ENCODE measurements around the gene IMP4. TPM values are rescaled to one million over a fixed set of nuclear protein-coding genes. Genes with fewer than 3 reads are reported as not detected.

The IMP4 gene
- total and polyA plus RNA-seq, 2 donors (not counting 3 experiments of a cell fraction or from before 2014, with no cell fraction given): 74.0 to 149 TPM

DNA sequence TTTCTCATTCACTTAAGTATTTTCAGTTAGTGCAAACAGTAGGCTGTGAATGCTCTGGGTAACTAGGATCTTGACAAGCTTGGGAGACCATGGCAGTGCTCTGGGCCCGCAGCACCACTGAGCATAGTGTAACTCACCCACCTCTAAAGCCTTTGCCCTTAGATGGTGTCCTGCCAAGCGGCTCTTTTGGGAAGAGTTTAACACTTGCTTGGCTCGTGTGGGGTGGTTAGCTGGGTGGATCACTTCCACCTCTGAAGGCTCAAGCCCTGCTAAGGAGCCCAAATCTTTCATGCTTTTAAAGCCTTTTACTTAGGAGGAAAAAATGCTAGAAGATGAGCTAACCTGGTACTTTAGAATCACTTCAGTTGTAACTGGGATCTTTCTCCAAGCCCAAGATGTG, 47.1 kb downstream of the IMP4 start:
- FAIRE-seq (no peak), DNase-seq (ENCODE audit: low read depth, low spot score) (no peak)
- Histone ChIP-seq H2AFZ (ENCODE audit: low read depth, low read length) (no peak overlapping the region), H3K4me2 (ENCODE audit: insufficient read depth, low read length) (no peak overlapping the region), H3K27me3 (ENCODE audit: control insufficient read depth in 2 of 2, insufficient read depth in 2 of 2, low read length in 2 of 2) (no peaks in the 10 kb centered on the region), H3K4me1 (ENCODE audit: control insufficient read depth, extremely low read depth, insufficient read depth, low read length) (peaks cover 6% of the 10 kb centered on the region), H3K4me3 (replicated peaks in 1 of 3; ENCODE audit: insufficient read depth in 1 of 3, low read depth in 1 of 3, low read length in 3 of 3) (no peak overlapping the region), H3K9me1 (replicated peaks; ENCODE audit: control insufficient read depth, extremely low read depth, insufficient read depth, low read length) (no peaks in the 10 kb centered on the region), H3K9ac (replicated peaks; ENCODE audit: extremely low read depth, insufficient read depth, low read length) (no peak overlapping the region), H3K27ac (ENCODE audit: insufficient read depth, low read depth, low read length) (no peak overlapping the region), H4K20me1 (replicated peaks; ENCODE audit: control insufficient read depth, extremely low read depth, insufficient read depth, low read length) (no peaks in the 10 kb centered on the region), H3K9me3 (replicated peaks; ENCODE audit: control insufficient read depth, insufficient read depth, low read length) (no peaks in the 10 kb centered on the region), H3K36me3 (ENCODE audit: control insufficient read depth in 2 of 2, extremely low read depth in 1 of 2, insufficient read depth in 2 of 2, low read length in 2 of 2) (no peaks in the 10 kb centered on the region), H3K79me2 (ENCODE audit: control insufficient read depth, insufficient read depth, low read length) (no peaks in the 10 kb centered on the region)
- ChIA-PET POLR2A (no interaction called here), CTCF (interaction anchor here (0.6 to 2.3 kb wide), 4 partner anchors 11 to 57 kb away, joined by 3 to 9 read pairs (median 4); partner anchors contain the start of gene PTPN18)
- TF ChIP-seq, protein P1, sequence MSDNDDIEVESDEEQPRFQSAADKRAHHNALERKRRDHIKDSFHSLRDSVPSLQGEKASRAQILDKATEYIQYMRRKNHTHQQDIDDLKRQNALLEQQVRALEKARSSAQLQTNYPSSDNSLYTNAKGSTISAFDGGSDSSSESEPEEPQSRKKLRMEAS (IDR thresholded peaks at IDR 0.05; ENCODE audit: insufficient read depth, insufficient read length): no peak
- TF ChIP-seq JUN (IDR thresholded peaks at IDR 0.05; ENCODE audit: borderline replicate concordance, insufficient read depth, insufficient read length, low read depth): no peak
- no peak for TF ChIP-seq MYC (IDR thresholded peaks at IDR 0.05; ENCODE audit: low read depth, low read length)
- TF ChIP-seq, protein P2, sequence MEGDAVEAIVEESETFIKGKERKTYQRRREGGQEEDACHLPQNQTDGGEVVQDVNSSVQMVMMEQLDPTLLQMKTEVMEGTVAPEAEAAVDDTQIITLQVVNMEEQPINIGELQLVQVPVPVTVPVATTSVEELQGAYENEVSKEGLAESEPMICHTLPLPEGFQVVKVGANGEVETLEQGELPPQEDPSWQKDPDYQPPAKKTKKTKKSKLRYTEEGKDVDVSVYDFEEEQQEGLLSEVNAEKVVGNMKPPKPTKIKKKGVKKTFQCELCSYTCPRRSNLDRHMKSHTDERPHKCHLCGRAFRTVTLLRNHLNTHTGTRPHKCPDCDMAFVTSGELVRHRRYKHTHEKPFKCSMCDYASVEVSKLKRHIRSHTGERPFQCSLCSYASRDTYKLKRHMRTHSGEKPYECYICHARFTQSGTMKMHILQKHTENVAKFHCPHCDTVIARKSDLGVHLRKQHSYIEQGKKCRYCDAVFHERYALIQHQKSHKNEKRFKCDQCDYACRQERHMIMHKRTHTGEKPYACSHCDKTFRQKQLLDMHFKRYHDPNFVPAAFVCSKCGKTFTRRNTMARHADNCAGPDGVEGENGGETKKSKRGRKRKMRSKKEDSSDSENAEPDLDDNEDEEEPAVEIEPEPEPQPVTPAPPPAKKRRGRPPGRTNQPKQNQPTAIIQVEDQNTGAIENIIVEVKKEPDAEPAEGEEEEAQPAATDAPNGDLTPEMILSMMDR (IDR thresholded peaks at IDR 0.05; ENCODE audit: extremely low read depth in 1 of 2, insufficient read depth in 1 of 2, low read depth in 1 of 2, low read length in 2 of 2): no peak
- no peak for TF ChIP-seq FOS (IDR thresholded peaks at IDR 0.05; ENCODE audit: borderline replicate concordance, insufficient read depth, low read length)
- no peak for TF ChIP-seq POLR2AphosphoS5 (IDR thresholded peaks at IDR 0.05; ENCODE audit: insufficient read depth, low read depth, low read length)
- no peak for TF ChIP-seq EZH2 (IDR thresholded peaks at IDR 0.05; ENCODE audit: borderline replicate concordance, low read depth, low read length, severe bottlenecking)
- no peak for TF ChIP-seq POLR2A (IDR thresholded peaks at IDR 0.05; ENCODE audit: low read depth, low read length)
- no peak for TF ChIP-seq GATA2 (IDR thresholded peaks at IDR 0.05; ENCODE audit: insufficient read depth, insufficient read length, low read depth, low read length)
- dilution Hi-C loops (cut with MboI; ENCODE audit: extremely low pct_ligation_motif_present, low sequenced_read_pairs): no loop called here
- intact Hi-C loops (cut with micrococcal nuclease): no loop called here
- no TSS peak for BruUV-seq (replicated peaks)

All from endothelial cell of umbilical vein (primary cell).